MM.1S (cell line): Measurements from ENCODE around the gene TXNDC11.

Experiments used
- EZH2 ChIP-seq: fragments of 300-600 bp; sonication (generic); optimal IDR thresholded peaks from 2 replicates; pipeline ENCODE3; 2017; ENCODE audit warnings: low read depth, mild to moderate bottlenecking, antibody characterized with exemption, low read length, mixed read lengths
- TF ChIP-seq, protein P1 (sequence below): fragments of 300-600 bp; sonication (generic); IDR thresholded peaks from 2 replicates; pipeline ENCODE4 v1.5.1; 2016; ENCODE audit warnings: antibody characterized with exemption, low read length, mixed read lengths

DNA sequence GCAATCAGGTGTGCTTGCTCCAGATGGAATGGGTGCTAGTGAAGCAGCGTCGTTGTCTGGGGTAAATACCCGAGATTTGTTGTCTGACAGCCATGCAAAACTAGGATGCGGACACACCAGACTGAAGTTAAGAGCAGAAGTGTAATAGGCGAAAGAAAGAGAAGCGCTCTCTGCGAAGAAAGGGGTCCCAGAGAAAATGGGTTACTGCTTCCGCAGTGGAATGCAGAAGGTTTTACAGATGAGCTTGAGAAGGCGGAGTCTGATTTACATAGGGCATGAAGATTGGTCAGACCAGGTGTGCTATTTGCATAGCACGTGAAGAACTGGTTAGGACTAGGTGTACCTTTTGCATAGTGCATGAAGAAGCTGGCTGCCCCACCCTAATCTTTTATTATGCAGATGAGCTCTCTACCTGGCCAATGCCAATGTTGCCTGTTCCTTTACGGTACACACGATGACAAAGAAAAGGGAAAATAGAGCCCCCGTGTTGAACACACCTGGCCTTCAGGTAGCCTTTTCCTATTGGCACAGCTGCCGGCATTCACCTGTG, 106.4 kb downstream of the TXNDC11 start:
- TF ChIP-seq, protein P1, sequence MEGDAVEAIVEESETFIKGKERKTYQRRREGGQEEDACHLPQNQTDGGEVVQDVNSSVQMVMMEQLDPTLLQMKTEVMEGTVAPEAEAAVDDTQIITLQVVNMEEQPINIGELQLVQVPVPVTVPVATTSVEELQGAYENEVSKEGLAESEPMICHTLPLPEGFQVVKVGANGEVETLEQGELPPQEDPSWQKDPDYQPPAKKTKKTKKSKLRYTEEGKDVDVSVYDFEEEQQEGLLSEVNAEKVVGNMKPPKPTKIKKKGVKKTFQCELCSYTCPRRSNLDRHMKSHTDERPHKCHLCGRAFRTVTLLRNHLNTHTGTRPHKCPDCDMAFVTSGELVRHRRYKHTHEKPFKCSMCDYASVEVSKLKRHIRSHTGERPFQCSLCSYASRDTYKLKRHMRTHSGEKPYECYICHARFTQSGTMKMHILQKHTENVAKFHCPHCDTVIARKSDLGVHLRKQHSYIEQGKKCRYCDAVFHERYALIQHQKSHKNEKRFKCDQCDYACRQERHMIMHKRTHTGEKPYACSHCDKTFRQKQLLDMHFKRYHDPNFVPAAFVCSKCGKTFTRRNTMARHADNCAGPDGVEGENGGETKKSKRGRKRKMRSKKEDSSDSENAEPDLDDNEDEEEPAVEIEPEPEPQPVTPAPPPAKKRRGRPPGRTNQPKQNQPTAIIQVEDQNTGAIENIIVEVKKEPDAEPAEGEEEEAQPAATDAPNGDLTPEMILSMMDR = no peak
- TF ChIP-seq EZH2 = no peak
